SK-N-MC (cell line): ENCODE results near the gene KLF9.

Source experiments
- DNase-seq: peaks from one replicate; pipeline ENCODE4 v3.0.0-alpha.2; 2011; ENCODE audit warnings: low read depth, low spot score
- H3K27ac ChIP-seq: fragments of 200-600 bp; sonication (generic); 2 replicates; pipeline ENCODE4 v1.5.1; 2016; ENCODE audit warnings: mixed run types
- H3K36me3 ChIP-seq: fragments of 200-600 bp; sonication (generic); 2 replicates; pipeline ENCODE4 v1.6.1; 2017; ENCODE audit warnings: antibody characterized with exemption, low read length, mixed read lengths; ENCODE audit not compliant: insufficient read depth
- H3K4me3 ChIP-seq: fragments of 200-600 bp; sonication (generic); 2 replicates; pipeline ENCODE4 v1.5.1; 2016
- H3K9ac ChIP-seq: fragments of 200-600 bp; sonication (generic); 2 replicates; pipeline ENCODE4 v1.8.0; 2017; ENCODE audit warnings: mixed run types, mixed read lengths; ENCODE audit not compliant: insufficient read length
- H3K9me3 ChIP-seq: fragments of 200-600 bp; sonication (generic); 2 replicates; pipeline ENCODE4 v1.6.1; 2017; ENCODE audit warnings: low read depth, mild to moderate bottlenecking, antibody characterized with exemption, low read length, moderate library complexity, mixed read lengths
- EZH2 ChIP-seq: fragments of 200-600 bp; sonication (generic); IDR thresholded peaks from one replicate; pipeline ENCODE4 v1.6.1; 2017; ENCODE audit warnings: antibody characterized with exemption
- FOXP2 ChIP-seq: optimal IDR thresholded peaks from 2 replicates; pipeline ENCODE3; 2011; ENCODE audit warnings: mild to moderate bottlenecking, moderate library complexity; ENCODE audit not compliant: insufficient read depth; ENCODE audit errors: extremely low read length, control extremely low read depth
- POLR2AphosphoS5 ChIP-seq: IDR thresholded peaks from 2 replicates; pipeline ENCODE4 v1.6.1; 2012; ENCODE audit warnings: mild to moderate bottlenecking, low read depth, low read length, borderline replicate concordance

KLF9 gene

GRCh38 chr9:70429899-70430298 lies 15.4 kb upstream of the KLF9 start:
- H3K27ac ChIP-seq, result no peak overlapping the region
- no peak overlapping the region for H3K9ac ChIP-seq
- TF ChIP-seq EZH2 (no peak), FOXP2 (no peak), POLR2AphosphoS5 (no peak)
- no peaks in the 10 kb centered on the region for H3K36me3 ChIP-seq
- no peaks in the 10 kb centered on the region for H3K9me3 ChIP-seq
- no peak for DNase-seq
- no peak overlapping the region for H3K4me3 ChIP-seq

GRCh38 chr9:70428781-70429180 lies 14.3 kb upstream of the KLF9 start:
- TF ChIP-seq FOXP2 (no peak), EZH2 (no peak), POLR2AphosphoS5 (no peak)
- H3K27ac ChIP-seq, result no peak overlapping the region
- no peak for DNase-seq
- no peaks in the 10 kb centered on the region for H3K9me3 ChIP-seq
- no peaks in the 10 kb centered on the region for H3K36me3 ChIP-seq
- H3K9ac ChIP-seq, result no peak overlapping the region
- H3K4me3 ChIP-seq, result no peak overlapping the region

GRCh38 chr9:70427161-70427945 lies 12.9 kb upstream of the KLF9 start:
- Histone ChIP-seq H3K27ac (no peak overlapping the region), H3K9ac (no peak overlapping the region), H3K9me3 (no peaks in the 10 kb centered on the region), H3K4me3 (no peak overlapping the region), H3K36me3 (no peaks in the 10 kb centered on the region)
- no peak for DNase-seq
- TF ChIP-seq EZH2, result no peak
- TF ChIP-seq FOXP2, result no peak
- TF ChIP-seq POLR2AphosphoS5, result no peak

GRCh38 chr9:70425192-70425591 lies 10.7 kb upstream of the KLF9 start:
- Histone ChIP-seq H3K27ac (no peak overlapping the region), H3K36me3 (no peaks in the 10 kb centered on the region), H3K9ac (no peak overlapping the region), H3K4me3 (no peak overlapping the region), H3K9me3 (no peaks in the 10 kb centered on the region)
- TF ChIP-seq FOXP2, result no peak
- TF ChIP-seq POLR2AphosphoS5, result no peak
- TF ChIP-seq EZH2, result no peak
- DNase-seq, result no peak

GRCh38 chr9:70422371-70423043 lies 8.1 kb upstream of the KLF9 start:
- H3K9me3 ChIP-seq, result no peaks in the 10 kb centered on the region
- no peaks in the 10 kb centered on the region for H3K36me3 ChIP-seq
- TF ChIP-seq FOXP2, result no peak
- TF ChIP-seq EZH2, result no peak
- no peak for TF ChIP-seq POLR2AphosphoS5
- H3K4me3 ChIP-seq, result no peak overlapping the region
- no peak overlapping the region for H3K9ac ChIP-seq
- DNase-seq, result no peak
- no peak overlapping the region for H3K27ac ChIP-seq

GRCh38 chr9:70421272-70422180 lies 7.1 kb upstream of the KLF9 start:
- Histone ChIP-seq H3K27ac (peak overlapping the region; percentile 100), H3K4me3 (peak overlapping the region; percentile 83), H3K9ac (peak overlapping the region; percentile 96), H3K9me3 (no peaks in the 10 kb centered on the region), H3K36me3 (no peaks in the 10 kb centered on the region)
- no peak for DNase-seq
- TF ChIP-seq POLR2AphosphoS5 (no peak), EZH2 (no peak), FOXP2 (no peak)

GRCh38 chr9:70420441-70421271 lies 6.2 kb upstream of the KLF9 start:
- H3K36me3 ChIP-seq, result no peaks in the 10 kb centered on the region
- no peak for DNase-seq
- H3K27ac ChIP-seq, result peak overlapping the region; percentile 100

More at GRCh38 chr9:70420441-70421271, 6.2 kb upstream of the KLF9 start:
- Histone ChIP-seq H3K9me3 (no peaks in the 10 kb centered on the region), H3K4me3 (peak overlapping the region; percentile 83), H3K9ac (peak overlapping the region; percentile 96)
- no peak for TF ChIP-seq EZH2
- peak; percentile 76 for TF ChIP-seq POLR2AphosphoS5
